GM21526 (cell line): ENCODE measurements around the gene NAIF1.
"Not testable (repeated sequence)": the region's sequence is repeated elsewhere in the genome, so short reads cannot be mapped to it uniquely, and the experiment has no call there.

Experiments used
- ATAC-seq: cut with Tn5 transposase; IDR thresholded peaks from one replicate; pipeline ENCODE4 v1.9.1; 2021; ENCODE audit warnings: moderate library complexity; ENCODE audit not compliant: unreplicated experiment, low FRiP score

Gene NAIF1

DNA sequence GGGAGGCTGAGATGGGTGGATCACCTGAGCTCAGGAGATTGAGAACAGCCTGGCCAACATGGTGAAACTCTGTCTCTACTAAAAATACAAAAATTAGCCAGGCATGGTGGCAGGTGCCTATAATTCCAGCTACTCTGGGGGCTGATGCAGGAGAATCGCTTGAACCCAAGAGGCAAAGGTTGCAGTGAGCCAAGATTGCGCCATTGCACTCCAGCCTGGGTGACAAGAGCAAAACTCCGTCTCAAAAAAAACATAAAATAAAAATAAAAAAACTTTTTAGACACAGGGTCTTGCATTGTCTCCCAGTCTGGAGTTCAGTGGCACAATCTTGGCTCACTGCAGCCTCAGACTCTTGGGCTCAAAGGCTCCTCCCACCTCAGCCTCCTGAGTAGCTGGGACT is 30.6 kb downstream of the NAIF1 start:
- not testable (repeated sequence) for ATAC-seq

DNA sequence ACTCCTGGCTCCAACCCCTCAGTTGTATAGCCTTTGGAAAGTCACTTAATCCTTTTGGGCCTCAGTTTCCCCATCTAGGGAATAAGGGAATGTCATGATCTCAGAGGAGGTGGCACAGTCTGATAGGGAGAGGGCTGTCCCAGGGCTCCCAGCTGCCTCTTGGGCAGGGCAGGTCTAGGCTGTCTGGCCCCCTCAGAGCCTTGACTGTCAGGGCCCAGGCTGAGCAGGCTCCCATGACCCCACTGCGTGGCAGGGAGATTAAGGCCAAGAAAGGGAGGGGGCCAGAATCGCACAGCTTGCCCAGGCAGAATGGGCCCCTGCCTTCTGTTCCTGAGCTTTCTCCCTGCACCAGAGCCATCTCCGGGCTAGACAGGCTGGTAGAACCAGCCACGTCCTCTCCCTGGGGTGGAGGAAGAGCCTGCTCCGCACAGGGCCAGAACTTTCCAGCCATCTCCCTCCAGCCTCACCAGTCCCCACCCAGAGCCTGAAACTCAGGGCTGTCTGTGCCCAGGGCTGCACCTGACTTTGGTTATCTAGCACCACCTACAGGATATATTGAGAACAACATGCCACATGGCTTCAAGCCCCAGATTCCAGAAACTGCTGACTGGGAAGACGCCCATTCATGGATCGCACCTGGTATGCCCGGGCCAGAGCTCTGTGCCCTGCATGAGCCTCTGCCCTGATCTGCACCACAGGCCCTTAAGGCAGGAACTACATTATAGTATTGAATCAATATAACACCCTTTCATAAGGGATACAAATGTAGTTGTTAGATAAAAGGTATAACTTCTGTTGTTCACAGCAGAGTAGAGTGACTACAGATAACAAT is 32.1 kb downstream of the NAIF1 start:
- peak; percentile 52 for ATAC-seq

GRCh38 chr9:128033609-128034008 is 33.5 kb downstream of the NAIF1 start:
- no peak for ATAC-seq

DNA sequence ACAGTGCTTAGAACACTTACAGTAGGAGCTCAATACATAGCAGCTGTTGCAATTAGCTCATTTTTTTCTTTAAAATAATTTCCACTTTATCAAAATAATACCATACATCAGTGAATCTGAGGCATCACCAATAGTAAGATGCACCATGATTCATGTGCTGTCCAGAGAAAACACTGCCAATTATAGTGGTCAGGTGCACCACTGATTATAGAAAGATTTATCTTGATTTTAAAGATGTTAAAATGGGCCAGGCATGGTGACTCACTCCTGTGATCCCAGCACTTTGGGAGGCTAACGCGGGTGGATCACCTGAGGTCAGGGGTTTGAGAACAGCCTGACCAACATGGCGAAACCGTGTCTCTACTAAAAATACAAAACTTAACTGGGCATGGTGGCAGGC is 39.4 kb downstream of the NAIF1 start:
- no peak for ATAC-seq

GRCh38 chr9:128026773-128027541 is 40.2 kb downstream of the NAIF1 start:
- no peak for ATAC-seq

DNA sequence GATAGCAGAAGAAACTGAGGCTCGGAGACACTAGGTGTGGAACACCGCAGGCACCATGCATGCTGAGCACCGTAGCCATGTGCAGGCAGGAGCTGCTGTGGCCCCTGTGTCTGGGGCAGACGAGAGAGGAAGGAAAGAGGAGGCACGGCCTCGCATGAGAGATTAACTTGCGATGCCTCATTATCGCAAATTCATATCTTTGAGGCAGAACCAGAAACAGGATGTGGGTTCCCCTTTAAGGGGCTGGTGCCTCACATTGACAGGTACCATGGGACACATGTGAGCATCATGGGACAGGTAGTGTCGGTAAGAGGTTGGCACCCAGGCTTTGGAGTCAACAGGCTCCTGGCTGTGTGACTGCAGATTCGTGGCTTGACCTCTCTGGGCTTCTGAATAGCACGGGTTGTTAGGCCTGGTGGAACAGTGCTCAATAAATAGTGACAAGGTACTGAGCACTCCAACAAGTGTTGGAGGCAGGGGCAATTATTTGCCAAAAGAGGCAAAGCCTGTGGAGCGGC is 40.8 kb downstream of the NAIF1 start:
- no peak for ATAC-seq

GRCh38 chr9:128025736-128026135 is 41.4 kb downstream of the NAIF1 start:
- ATAC-seq: no peak

DNA sequence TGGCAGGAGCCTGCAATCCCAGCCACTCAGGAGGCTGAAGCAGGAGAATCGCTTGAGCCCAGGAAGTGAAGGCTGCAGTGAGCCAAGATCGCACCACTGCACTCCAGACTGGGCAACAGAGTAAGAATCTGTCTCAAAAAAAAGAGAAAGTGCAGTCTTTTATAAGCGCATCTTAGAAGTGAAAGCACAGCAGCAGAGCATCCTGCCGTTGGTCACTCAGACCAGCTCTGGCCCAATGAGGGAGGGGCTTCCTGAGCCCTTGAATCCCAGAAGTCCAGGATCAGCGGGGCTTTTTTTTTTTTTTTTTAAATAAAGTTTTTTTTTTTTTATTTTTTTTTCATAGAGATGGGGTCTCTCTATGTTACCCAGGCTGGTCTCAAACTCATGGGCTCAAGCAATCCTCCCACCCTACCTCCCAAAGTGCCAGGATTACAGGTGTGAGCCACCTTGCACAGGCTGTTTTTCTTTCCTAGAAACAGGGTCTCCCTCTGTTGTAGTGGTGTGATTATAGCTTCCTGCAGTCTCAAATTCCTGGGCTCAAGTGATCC is 42.3 kb downstream of the NAIF1 start:
- ATAC-seq: no peak

DNA sequence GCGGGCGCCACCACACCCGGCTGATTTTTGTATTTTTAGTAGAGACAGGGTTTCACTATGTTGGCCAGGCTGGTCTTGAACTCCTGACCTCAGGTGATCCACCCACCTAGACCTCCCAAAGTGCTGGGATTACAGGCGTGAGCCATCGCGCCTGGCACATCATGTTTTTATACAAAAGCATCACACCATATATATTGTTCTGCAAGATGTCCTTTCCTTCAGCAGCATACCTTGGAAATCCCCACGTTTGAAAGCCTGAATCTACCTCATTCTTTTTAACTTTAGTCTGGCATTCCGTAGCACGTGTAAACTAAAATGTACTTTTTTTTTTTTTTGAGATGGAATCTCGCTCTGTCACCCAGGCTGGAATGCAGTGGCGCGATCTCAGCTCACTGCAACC is 43.4 kb downstream of the NAIF1 start:
- ATAC-seq: not testable (repeated sequence)

GRCh38 chr9:128022886-128023285 is 44.2 kb downstream of the NAIF1 start:
- ATAC-seq: no peak

DNA sequence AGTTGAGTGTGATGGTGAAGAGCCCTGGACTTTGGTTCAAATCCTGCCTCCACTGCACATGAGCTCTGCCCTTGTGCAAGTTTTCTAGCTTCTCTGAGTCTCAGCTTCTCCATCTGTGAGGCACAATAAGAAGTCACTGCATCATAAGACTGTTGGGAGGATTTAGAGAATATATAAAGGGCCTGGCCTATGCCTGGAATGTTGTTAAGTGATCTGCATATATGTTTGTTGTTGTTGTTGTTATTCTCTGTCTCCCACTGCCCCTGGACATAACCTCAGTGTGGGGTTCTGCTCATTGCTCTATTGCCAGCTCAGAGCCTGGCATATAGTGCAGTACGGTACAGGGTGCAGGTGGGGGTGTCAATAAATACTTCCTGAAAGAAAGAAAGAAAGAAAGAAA is 46.0 kb downstream of the NAIF1 start:
- no peak for ATAC-seq

GRCh38 chr9:128020692-128021091 is 46.4 kb downstream of the NAIF1 start:
- ATAC-seq: no peak

DNA sequence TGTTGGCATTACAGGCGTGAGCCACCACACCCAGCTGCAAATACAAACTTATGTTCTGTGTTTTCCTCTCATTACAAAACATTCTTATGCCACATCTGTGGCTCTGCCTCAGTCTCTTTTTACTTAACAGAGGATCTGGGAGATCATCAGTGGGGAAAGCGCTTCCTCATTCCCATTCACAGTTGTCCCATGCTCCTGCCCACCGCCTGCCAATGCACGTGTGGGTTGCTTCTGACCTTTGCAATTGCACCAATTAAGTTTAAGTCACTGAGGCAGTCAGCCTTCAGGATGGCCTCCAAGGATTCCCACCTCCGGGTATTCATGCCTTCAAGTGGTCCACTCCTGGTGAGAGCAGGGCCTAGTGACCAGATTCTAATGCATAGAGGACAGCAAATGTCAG is 51.4 kb downstream of the NAIF1 start:
- ATAC-seq: no peak
